Choroid plexus epithelial cell (primary cell): ENCODE data around the gene EFCAB7.

Experiments
- DNase-seq: peaks from one replicate; pipeline ENCODE4 v3.0.0-alpha.2; 2010; ENCODE audit warnings: low read depth
- H3K4me3 ChIP-seq: 2 replicates; pipeline ENCODE4 v1.5.1; 2011; ENCODE audit warnings: low read depth, mild to moderate bottlenecking, control low read depth, low read length, moderate library complexity
- TF ChIP-seq, protein P1 (sequence below): conservative IDR thresholded peaks from 2 replicates; pipeline ENCODE4 v1.5.1; 2011; ENCODE audit warnings: low read depth, mild to moderate bottlenecking, control low read depth, inconsistent platforms, low read length, moderate library complexity

EFCAB7 gene

DNA sequence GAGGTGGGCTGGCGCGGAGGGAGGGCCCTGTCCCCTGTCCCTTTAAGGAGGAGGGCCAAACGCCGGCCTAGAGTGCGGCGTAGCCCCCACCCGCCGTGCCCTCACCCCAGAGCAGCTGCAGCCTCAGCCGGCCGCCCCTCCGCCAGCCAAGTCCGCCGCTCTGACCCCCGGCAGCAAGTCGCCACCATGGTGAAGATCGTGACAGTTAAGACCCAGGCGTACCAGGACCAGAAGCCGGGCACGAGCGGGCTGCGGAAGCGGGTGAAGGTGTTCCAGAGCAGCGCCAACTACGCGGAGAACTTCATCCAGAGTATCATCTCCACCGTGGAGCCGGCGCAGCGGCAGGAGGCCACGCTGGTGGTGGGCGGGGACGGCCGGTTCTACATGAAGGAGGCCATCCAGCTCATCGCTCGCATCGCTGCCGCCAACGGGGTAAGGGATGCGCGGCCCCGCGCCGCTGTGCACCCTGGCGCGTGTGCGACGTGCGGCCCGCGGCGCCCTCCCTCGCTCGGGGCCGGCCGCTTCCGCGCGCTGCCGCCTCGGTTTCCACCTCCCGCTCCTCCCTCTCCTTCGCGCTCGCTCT lies 70.1 kb downstream of the EFCAB7 start, which contains the start of gene PGM1:
PGM1 (plus strand) TSS at position 109 of the 583 bp plus-strand sequence; CDS start at position 187, 78 bp downstream.
- TF ChIP-seq, protein P1, sequence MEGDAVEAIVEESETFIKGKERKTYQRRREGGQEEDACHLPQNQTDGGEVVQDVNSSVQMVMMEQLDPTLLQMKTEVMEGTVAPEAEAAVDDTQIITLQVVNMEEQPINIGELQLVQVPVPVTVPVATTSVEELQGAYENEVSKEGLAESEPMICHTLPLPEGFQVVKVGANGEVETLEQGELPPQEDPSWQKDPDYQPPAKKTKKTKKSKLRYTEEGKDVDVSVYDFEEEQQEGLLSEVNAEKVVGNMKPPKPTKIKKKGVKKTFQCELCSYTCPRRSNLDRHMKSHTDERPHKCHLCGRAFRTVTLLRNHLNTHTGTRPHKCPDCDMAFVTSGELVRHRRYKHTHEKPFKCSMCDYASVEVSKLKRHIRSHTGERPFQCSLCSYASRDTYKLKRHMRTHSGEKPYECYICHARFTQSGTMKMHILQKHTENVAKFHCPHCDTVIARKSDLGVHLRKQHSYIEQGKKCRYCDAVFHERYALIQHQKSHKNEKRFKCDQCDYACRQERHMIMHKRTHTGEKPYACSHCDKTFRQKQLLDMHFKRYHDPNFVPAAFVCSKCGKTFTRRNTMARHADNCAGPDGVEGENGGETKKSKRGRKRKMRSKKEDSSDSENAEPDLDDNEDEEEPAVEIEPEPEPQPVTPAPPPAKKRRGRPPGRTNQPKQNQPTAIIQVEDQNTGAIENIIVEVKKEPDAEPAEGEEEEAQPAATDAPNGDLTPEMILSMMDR, result no peak
- DNase-seq, result peak; percentile 80
- H3K4me3 ChIP-seq, result peak within 1 kb of the TSS; percentile 85

DNA sequence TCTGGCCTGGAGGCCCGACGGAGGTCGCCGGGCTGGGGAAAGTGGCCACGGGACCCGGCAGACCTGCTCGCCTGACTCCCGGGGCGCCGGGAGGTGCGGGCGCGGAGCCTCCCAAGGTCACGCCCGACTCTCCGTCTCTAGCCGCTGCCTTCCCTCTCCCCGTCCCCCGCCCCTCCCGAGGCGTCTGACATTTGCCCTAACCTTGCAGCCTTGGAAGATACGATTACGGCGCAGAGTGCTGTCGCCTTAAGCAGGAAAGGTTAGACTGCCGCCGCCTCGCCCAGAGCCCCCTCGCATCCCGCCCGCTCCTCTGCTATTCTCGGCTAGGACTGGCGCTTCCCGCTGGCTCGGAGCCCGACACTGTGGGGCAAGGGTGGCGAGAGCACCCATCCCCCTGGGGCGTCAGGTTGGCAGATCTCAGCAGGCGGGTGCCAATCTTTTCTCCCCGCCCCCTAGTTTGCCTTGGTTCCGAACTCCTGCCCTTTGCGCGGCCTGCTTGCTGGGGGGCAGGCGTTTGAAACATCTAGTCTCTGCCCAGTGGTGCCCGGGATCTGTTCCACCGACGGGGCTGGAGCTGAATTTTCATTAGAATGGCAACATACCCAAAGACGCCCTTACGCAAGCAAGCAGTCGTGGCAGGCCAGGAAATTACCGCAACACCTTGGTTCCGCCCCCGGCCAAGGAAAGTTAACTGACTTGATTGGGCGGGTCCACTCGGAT lies 70.7 kb downstream of the EFCAB7 start:
- TF ChIP-seq, protein P1, result no peak
- H3K4me3 ChIP-seq, result peak overlapping the region; percentile 85
- peak; percentile 63 for DNase-seq

DNA sequence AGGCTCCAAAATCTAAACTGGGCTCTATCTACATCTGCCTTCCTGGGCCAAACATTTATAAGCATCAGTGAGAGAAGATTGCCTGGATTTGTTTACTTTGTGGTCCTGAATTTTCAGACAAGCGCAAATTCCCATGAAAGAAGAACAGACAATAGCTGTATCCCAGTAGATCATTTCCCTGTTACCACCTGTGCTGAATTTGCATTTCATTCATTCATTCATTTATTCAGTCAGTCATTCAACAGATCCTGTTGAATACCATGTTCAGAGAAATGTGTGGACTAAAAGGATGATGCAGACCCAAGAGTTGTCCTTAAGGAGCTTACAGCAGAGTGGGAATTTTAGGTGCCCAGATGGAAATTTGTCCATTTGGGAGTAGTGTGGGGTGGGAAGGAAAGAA lies 72.1 kb downstream of the EFCAB7 start:
- TF ChIP-seq, protein P1, result no peak
- DNase-seq, result no peak
- H3K4me3 ChIP-seq, result no peak overlapping the region

DNA sequence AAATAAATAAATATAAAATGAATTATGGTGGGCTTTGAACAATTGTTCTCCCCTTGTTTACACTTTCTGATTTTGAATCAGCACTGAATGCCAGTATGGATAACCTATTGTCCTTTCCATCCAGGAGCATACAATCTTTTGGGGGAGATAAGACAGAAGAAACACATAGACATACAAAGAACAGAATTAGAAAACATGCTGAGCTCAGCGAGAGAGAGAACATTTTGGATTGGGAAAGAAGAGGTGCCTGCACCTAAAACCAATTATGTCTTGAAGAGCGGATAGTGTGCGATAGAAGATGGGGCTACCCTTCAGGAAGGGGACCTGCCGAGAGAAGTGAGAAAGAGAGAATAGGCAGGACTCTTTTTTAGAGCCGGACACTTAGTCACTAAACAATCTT lies 76.5 kb downstream of the EFCAB7 start:
- TF ChIP-seq, protein P1, result no peak
- DNase-seq, result no peak

DNA sequence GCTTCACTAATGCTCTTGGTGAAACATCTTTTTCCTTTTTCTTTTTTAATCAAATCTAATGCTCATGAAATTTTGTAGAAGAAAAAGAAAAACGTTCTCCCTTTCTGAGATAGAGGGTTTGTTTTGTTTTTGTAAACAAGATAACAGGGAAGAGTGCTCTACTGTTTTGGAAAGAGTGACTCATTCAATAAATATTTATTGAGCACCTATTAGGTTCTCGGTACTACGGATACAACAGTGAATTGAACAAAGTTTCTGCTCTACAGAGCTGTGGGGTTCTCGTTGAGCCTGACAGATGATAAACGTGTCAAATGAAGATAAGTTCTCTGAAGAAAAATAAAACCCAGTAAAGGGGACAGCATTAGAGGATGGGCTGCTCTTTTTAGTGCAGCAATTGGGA lies 76.9 kb downstream of the EFCAB7 start:
- TF ChIP-seq, protein P1, result no peak
- no peak overlapping the region for H3K4me3 ChIP-seq
- no peak for DNase-seq

More for the DNA sequence above, 76.5 kb downstream of the EFCAB7 start:
- H3K4me3 ChIP-seq, result no peak overlapping the region

DNA sequence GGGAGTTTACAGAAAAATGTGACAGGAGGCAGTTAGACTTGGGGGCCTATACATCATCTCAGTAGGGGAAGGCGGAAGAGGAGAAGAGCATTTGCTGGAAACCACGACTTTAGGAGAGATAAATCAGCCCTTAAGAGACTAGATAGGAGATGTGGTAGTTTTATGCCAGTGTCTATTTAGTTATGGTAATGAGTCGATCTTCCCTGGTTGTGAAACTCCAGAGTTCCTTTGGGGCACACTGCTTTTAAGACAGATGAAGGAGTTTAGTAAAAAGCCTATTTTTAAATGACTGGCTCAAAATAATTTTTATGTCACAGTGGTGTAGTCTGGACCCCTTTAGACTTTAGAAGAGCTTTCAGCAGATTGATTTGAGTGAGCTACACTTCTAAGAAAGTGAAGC lies 77.7 kb downstream of the EFCAB7 start:
- no peak for DNase-seq
- TF ChIP-seq, protein P1, result no peak

DNA sequence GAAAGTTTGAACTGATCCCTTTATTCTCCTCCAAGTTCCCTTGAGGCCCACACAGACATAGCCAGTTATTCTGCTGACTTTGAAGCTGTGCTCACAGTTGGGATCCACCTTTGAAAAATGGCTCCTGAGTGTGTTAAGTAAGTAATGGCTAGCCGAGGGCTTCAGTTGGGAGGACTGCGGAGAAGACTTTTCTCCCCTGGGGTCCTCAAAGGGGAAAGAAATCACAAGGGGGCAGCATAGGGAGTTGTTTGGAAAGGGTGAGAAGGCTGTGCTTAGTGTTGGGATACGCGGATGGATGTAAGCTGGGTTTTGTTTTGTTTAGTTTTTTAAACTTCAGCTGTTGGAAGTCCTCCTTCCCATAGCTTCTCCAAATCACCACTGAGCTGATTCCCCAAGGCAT lies 78.1 kb downstream of the EFCAB7 start:
- H3K4me3 ChIP-seq, result no peak overlapping the region
- no peak for DNase-seq
- TF ChIP-seq, protein P1, result no peak

More for the DNA sequence above, 77.7 kb downstream of the EFCAB7 start:
- H3K4me3 ChIP-seq, result no peak overlapping the region
